Activated CD4-positive, alpha-beta memory T cell treated with anti-CD3 and anti-CD28 coated beads, Interleukin-2, amount 10 ng/mL, durations not matched to agents 7 days and 5 days (primary cell): ENCODE measurements around the gene HMGN2. TPM values are rescaled to one million over a fixed set of nuclear protein-coding genes. Genes with fewer than 3 reads are reported as not detected.

ENCODE experiments used
- CTCF ChIA-PET: fragments of 350-600 bp; sonication (Branson Sonifier 250); formaldehyde crosslinking; loops from one replicate; lab custom pipeline; 2021; ENCODE audit warnings: antibody characterized with exemption, inconsistent platforms; lab: Charles Lee
- POLR2A ChIA-PET: fragments of 350-600 bp; sonication (Branson Sonifier 250); formaldehyde crosslinking; loops from one replicate; lab custom pipeline; 2021; ENCODE audit warnings: antibody characterized with exemption; lab: Charles Lee
- DNase-seq: peaks from one replicate; pipeline ENCODE4 v3.0.0-alpha.2; 2020
- H3K27ac Mint-ChIP-seq: one replicate; pipeline ENCODE4 v1.8.0; 2021; ENCODE audit warnings: mild to moderate bottlenecking, mixed read lengths
- H3K27me3 Mint-ChIP-seq: one replicate; pipeline ENCODE4 v1.8.0; 2021; ENCODE audit warnings: mixed read lengths
- H3K36me3 Mint-ChIP-seq: one replicate; pipeline ENCODE4 v1.8.0; 2021; ENCODE audit warnings: low read depth, mixed read lengths
- H3K4me1 Mint-ChIP-seq: one replicate; pipeline ENCODE4 v1.8.0; 2021; ENCODE audit warnings: mixed read lengths
- H3K4me3 Mint-ChIP-seq: one replicate; pipeline ENCODE4 v1.8.0; 2021; ENCODE audit warnings: mild to moderate bottlenecking, mixed read lengths
- H3K9me3 Mint-ChIP-seq: one replicate; pipeline ENCODE4 v1.8.0; 2021; ENCODE audit warnings: mixed read lengths
- total RNA-seq, 2 experiments: library from RNA; stranded (reverse); gene quantifications; one replicate each; pipeline ENCODE4 v1.2.3, GENCODE V29; 2021

HMGN2 gene
- total RNA-seq, 2 experiments from 2014 or later, result 853 to 877 TPM

DNA sequence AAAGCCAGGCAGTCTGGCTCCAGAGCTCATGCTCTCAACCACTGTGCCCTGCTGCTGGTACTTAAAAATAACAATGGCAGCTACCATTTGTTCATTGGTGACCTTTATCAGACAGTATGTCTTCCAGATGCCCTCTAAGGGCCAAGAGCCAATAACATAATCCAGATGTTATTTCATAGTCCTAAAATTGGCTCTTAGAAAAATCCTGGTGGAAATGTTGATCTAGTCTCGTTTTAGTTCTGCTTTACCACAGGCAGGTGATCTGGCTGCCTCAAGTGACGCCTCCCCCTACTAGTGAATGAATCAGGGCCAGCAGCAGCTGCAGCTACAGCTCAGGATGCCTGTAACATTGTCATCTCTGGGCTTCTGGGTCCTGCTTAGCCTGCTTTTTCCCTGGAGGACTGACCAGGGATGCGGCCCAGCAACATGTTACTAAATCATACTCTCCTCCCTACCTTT lies 12.6 kb upstream of the HMGN2 start:
- CTCF ChIA-PET, result interaction anchor here (1.4 to 2.0 kb wide), 2 partner anchors 10 kb away, joined by 3 to 10 read pairs; no protein-coding TSS in a partner anchor
- no peak overlapping the region for H3K27ac Mint-ChIP-seq
- H3K4me3 Mint-ChIP-seq, result no peak overlapping the region
- H3K9me3 Mint-ChIP-seq, result no peaks in the 10 kb centered on the region
- POLR2A ChIA-PET, result interaction anchor here (2.3 kb wide), 1 partner anchor 13 kb away, joined by 12 read pairs; the partner anchor contains the start of gene HMGN2
- H3K27me3 Mint-ChIP-seq, result no peaks in the 10 kb centered on the region
- no peak for DNase-seq
- H3K36me3 Mint-ChIP-seq, result peaks cover 49% of the 10 kb centered on the region
- no peaks in the 10 kb centered on the region for H3K4me1 Mint-ChIP-seq

DNA sequence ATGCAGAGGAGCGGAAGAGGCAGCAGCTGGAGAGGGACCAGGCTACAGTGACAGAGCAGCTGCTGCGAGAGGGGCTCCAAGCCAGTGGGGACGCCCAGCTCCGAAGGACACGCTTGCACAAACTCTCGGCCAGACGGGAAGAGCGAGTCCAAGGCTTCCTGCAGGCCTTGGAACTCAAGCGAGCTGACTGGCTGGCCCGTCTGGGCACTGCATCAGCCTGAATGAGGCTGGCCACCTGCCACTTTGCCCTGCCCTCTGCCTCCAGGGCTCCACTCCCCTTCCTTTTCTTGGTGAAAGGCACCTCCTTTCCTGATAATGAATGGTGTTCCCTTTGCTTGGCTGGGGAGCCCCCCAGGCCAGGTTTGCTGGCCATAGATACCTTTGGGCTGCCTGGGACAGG lies 3.3 kb upstream of the HMGN2 start:
- no peak overlapping the region for H3K27ac Mint-ChIP-seq
- peaks cover 57% of the 10 kb centered on the region for H3K36me3 Mint-ChIP-seq
- POLR2A ChIA-PET, result interaction anchor here (4.7 kb wide), 1 partner anchor 36 kb away, joined by 50 read pairs; the partner anchor contains the start of gene DHDDS

GRCh38 chr1:26469558-26469957 lies 2.7 kb upstream of the HMGN2 start:
- DNase-seq, result no peak
- Mint-ChIP-seq H3K27ac (no peak overlapping the region), H3K27me3 (no peaks in the 10 kb centered on the region), H3K4me1 (peaks cover 39% of the 10 kb centered on the region), H3K9me3 (no peaks in the 10 kb centered on the region), H3K36me3 (peaks cover 59% of the 10 kb centered on the region), H3K4me3 (no peak overlapping the region)
- POLR2A ChIA-PET, result interaction anchor here (3.0 to 4.7 kb wide), 2 partner anchors 37 to 223 kb away, joined by 14 to 50 read pairs; partner anchors contain the start of gene DHDDS
- CTCF ChIA-PET, result interaction anchor here (0.6 to 3.4 kb wide), 10 partner anchors 11 to 771 kb away, joined by 3 to 30 read pairs (median 6); partner anchors contain the start of gene DHDDS

More for the DNA sequence above, 3.3 kb upstream of the HMGN2 start:
- H3K4me1 Mint-ChIP-seq, result peaks cover 32% of the 10 kb centered on the region
- H3K9me3 Mint-ChIP-seq, result no peaks in the 10 kb centered on the region
- no peaks in the 10 kb centered on the region for H3K27me3 Mint-ChIP-seq
- CTCF ChIA-PET, result interaction anchor here (1.5 to 2.2 kb wide), 4 partner anchors 10 to 52 kb away, joined by 5 to 10 read pairs (median 8); no protein-coding TSS in a partner anchor
- no peak for DNase-seq
- no peak overlapping the region for H3K4me3 Mint-ChIP-seq

DNA sequence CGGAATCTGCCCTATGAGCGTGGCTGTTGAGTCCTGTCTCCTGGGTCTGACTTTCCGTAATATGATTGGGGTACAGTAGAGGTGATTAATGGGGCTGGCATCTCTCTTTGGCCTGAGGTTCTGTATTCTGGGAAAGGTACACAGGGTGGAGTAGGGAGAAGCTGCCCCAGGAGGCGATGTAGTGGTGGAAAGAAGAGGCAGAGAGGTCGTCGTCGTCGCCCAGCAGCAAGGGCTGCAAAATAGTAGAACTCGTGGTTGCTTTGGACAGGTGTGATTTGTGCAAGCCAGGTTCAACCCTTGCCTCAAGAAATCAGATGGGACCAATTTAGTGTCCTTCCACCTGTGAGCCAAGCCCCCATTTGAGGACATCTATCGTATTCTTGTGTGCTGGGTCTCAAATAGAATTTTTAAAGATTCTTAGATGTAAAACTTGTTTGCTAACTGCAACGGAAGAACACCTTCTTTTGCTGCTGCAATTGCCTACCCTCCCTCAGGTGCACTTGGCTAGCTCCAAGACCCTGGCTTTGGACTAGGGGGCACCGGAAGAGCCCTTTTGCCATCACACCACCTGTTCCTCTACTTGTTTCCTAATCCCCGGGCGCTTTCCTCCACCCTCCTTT lies 1.3 kb upstream of the HMGN2 start:
- H3K36me3 Mint-ChIP-seq, result peaks cover 59% of the 10 kb centered on the region
- peak overlapping the region; percentile 95 for H3K4me3 Mint-ChIP-seq
- CTCF ChIA-PET, result interaction anchor here (0.7 to 3.4 kb wide), 14 partner anchors 9 to 1369 kb away, joined by 3 to 30 read pairs (median 4); partner anchors contain the start of gene DHDDS

DNA sequence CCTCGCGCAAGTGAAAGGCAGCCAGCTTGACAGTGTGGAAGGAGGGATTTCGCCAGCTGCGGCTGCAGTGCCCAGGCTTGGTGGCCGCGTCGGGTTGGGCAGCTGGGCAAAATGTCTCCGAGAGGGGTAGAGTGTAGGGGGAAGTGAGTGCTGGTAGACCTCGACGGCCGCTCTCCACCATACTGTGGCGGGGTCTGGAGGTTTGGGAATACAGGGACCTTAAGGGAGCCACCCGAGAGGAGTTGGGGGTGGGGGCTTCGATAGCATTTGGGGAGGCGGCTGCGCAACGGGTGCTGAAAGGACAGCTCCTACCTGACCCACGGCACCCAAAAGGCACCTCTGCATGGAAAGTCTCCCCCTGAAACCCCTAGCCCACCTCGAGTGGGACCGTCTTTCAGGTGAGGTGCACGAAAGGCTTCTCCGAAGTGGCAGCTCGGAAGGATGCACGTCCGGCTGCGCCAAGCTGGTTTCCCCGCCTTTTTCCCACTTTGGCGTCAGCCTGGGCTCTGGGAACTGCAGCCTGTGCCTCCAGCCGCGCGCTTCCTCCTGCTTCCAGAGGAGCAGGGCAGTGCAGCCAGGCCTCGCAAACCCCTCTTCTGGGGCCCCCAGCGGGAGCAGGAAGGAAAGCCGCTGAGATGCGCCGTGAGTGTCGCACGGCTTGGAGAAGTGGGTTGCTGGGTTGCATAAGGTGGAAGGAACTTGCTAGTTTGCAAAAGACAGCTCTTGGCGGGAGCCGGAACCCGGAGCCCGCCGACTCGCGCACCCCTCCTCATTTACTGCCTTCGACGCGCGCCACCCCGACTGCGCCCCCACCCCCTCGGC lies 531 bp upstream of the HMGN2 start:
- ChIA-PET CTCF (interaction anchor here (1.0 to 3.4 kb wide), 5 partner anchors 29 to 362 kb away, joined by 3 to 30 read pairs (median 7); partner anchors contain the start of gene DHDDS), POLR2A (interaction anchor here (0.7 to 4.7 kb wide), 51 partner anchors 8 to 429 kb away, joined by 3 to 51 read pairs (median 4); partner anchors contain the start of genes ARID1A, CEP85, DHDDS and GPATCH3)
- H3K9me3 Mint-ChIP-seq, result no peaks in the 10 kb centered on the region
- H3K36me3 Mint-ChIP-seq, result peaks cover 61% of the 10 kb centered on the region
- H3K4me1 Mint-ChIP-seq, result peaks cover 52% of the 10 kb centered on the region
- H3K4me3 Mint-ChIP-seq, result peak overlapping the region; percentile 95
- H3K27ac Mint-ChIP-seq, result peak overlapping the region; percentile 97
- DNase-seq, result peak; percentile 55
- H3K27me3 Mint-ChIP-seq, result no peaks in the 10 kb centered on the region

More for the DNA sequence above, 1.3 kb upstream of the HMGN2 start:
- Mint-ChIP-seq H3K4me1 (peaks cover 46% of the 10 kb centered on the region), H3K27ac (peak overlapping the region; percentile 97), H3K9me3 (no peaks in the 10 kb centered on the region), H3K27me3 (no peaks in the 10 kb centered on the region)
- no peak for DNase-seq
- POLR2A ChIA-PET, result interaction anchor here (0.7 to 4.7 kb wide), 39 partner anchors 9 to 430 kb away, joined by 3 to 51 read pairs (median 4); partner anchors contain the start of genes ARID1A, CEP85, DHDDS and GPATCH3

DNA sequence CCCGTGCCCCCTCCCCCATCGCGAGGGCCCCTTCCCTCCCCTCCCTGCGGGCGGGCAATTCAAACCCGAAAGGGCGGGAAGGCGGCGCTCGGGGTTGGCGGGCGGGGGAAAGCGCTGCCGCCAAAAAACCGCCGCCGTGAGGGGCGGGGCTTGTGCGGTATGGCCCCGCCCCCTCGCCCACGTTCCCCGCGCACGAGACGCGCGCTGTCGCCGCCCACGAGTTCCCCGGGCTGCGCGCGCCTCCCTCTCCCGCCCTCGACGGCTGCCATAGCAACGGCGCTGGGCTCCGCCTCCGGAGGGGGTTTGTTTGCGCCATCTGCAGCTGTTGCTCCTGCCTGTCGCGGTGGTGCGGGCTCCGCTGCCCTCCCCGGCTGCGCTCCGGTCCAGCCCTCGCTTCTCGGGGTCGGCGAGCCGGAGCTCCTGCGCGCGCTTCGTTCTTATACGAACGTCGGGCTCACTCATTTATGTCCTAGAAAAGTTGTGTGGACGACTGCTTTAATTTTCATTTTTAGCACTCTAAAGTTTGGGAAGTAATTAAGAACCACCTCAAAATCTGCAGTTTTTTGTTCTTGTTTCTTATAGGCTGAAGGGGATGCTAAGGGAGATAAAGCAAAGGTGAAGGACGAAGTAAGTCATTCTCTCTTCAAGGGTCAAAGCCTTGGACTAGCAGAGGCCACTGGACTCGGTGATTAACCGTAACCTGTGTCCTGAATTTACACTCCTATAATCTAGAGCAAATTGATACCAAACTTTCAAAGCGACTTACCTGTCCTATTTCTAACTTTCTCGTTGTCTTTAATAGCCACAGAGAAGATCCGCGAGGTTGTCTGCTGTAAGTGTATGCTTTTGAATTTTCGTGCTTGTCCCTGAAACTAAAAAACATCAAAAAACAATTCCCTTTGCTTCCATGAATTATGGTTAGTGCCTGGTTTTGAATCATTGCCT lies 933 bp downstream of the HMGN2 start:
- Mint-ChIP-seq H3K27me3 (no peaks in the 10 kb centered on the region), H3K27ac (peak overlapping the region; percentile 66), H3K4me1 (peaks cover 52% of the 10 kb centered on the region), H3K36me3 (peaks cover 59% of the 10 kb centered on the region), H3K4me3 (peak overlapping the region; percentile 90), H3K9me3 (no peaks in the 10 kb centered on the region)
- CTCF ChIA-PET, result interaction anchor here (2.5 kb wide), 1 partner anchor 27 kb away, joined by 10 read pairs; no protein-coding TSS in a partner anchor
- POLR2A ChIA-PET, result interaction anchor here (0.7 to 4.7 kb wide), 22 partner anchors 9 to 426 kb away, joined by 3 to 51 read pairs (median 6); partner anchors contain the start of genes ARID1A, DHDDS, GPN2 and PIGV
- DNase-seq, result peak; percentile 97

DNA sequence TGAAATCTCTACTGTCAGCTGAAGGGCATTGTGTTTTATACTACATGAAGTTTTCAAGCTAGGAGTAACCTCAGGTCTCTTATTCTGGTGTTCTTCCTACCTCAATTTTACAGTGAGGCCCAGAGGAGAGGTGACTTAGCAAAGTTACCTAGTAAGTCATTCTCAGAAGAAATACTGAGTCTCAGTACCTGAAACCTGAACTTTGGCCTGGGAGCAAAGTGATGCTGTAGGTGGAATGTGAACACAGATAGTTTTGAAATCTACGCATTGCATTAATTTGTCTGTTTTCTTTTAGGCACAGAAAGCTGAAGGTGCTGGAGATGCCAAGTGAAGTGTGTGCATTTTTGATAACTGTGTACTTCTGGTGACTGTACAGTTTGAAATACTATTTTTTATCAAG lies 2.6 kb downstream of the HMGN2 start:
- DNase-seq, result no peak
- peak overlapping the region; percentile 90 for H3K4me3 Mint-ChIP-seq
- no peaks in the 10 kb centered on the region for H3K27me3 Mint-ChIP-seq
- peaks cover 46% of the 10 kb centered on the region for H3K4me1 Mint-ChIP-seq
- ChIA-PET CTCF (interaction anchor here (1.7 kb wide), 1 partner anchor 359 kb away, joined by 3 read pairs; no protein-coding TSS in a partner anchor), POLR2A (interaction anchor here (1.1 to 2.2 kb wide), 3 partner anchors 10 to 26 kb away, joined by 3 to 13 read pairs (median 5); no protein-coding TSS in a partner anchor)
- H3K9me3 Mint-ChIP-seq, result no peaks in the 10 kb centered on the region
- peaks cover 57% of the 10 kb centered on the region for H3K36me3 Mint-ChIP-seq
- H3K27ac Mint-ChIP-seq, result no peak overlapping the region

DNA sequence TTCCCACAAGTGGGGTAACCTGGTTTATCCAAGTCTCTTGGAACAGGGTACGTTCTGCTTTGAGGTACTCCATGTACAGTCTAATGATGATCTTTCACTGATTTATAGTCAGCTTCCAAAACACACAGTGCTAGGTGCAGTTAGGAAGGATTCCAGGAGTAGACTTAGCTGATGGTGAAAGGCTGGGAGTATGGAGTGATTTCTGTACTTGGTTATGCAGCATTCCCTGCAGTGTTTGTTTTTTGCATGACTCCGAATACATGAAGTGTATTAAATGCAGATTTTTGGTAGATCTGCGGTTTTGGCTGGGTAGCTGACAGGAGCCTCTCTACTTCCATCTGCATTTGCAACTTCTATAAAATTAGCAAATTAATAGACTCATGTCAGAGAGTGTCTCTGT lies 3.7 kb downstream of the HMGN2 start:
- CTCF ChIA-PET, result interaction anchor here (1.1 kb wide), 1 partner anchor 24 kb away, joined by 3 read pairs; no protein-coding TSS in a partner anchor
- H3K9me3 Mint-ChIP-seq, result no peaks in the 10 kb centered on the region
- H3K27me3 Mint-ChIP-seq, result no peaks in the 10 kb centered on the region
- peaks cover 35% of the 10 kb centered on the region for H3K4me1 Mint-ChIP-seq
- H3K4me3 Mint-ChIP-seq, result no peak overlapping the region
- H3K36me3 Mint-ChIP-seq, result peaks cover 52% of the 10 kb centered on the region
- POLR2A ChIA-PET, result interaction anchor here (1.0 to 2.2 kb wide), 4 partner anchors 15 to 445 kb away, joined by 3 to 13 read pairs (median 3); partner anchors contain the start of genes GPATCH3 and NUDC
- H3K27ac Mint-ChIP-seq, result no peak overlapping the region
- no peak for DNase-seq

DNA sequence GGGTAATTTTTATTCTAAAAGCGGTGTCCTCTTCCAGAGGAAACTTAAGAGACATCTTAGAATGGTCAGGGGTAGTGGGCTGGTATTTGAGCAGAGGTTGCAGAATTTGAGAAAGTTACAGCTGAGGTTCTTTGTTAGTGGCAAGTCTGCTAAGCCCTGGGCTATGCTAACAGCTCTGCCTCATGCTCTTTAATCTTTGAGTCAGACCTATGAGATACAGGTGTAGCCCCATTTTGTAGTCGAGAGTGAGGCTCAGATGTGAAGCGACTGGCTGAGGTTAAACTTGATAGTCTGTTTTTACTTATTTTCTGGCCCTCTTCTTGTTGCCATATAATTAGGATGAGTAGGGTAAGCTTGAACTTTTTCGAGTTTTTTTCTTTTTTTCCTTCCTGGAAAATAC lies 4.7 kb downstream of the HMGN2 start:
- H3K9me3 Mint-ChIP-seq, result no peaks in the 10 kb centered on the region
- H3K27ac Mint-ChIP-seq, result no peak overlapping the region
- H3K27me3 Mint-ChIP-seq, result no peaks in the 10 kb centered on the region
- peaks cover 55% of the 10 kb centered on the region for H3K36me3 Mint-ChIP-seq
- ChIA-PET CTCF (interaction anchor here (1.1 kb wide), 1 partner anchor 23 kb away, joined by 3 read pairs; no protein-coding TSS in a partner anchor), POLR2A (interaction anchor here (0.7 to 1.1 kb wide), 3 partner anchors 9 to 444 kb away, joined by 3 to 4 read pairs (median 3); partner anchors contain the start of gene NUDC)
- H3K4me3 Mint-ChIP-seq, result no peak overlapping the region
- DNase-seq, result no peak
- H3K4me1 Mint-ChIP-seq, result peaks cover 28% of the 10 kb centered on the region

GRCh38 chr1:26477446-26478152 lies 5.4 kb downstream of the HMGN2 start:
- H3K4me3 Mint-ChIP-seq, result no peak overlapping the region
- no peaks in the 10 kb centered on the region for H3K9me3 Mint-ChIP-seq
- POLR2A ChIA-PET, result interaction anchor here (0.7 to 0.9 kb wide), 2 partner anchors 9 to 33 kb away, joined by 3 to 4 read pairs; no protein-coding TSS in a partner anchor
- peaks cover 28% of the 10 kb centered on the region for H3K4me1 Mint-ChIP-seq
- DNase-seq, result no peak
- H3K27me3 Mint-ChIP-seq, result no peaks in the 10 kb centered on the region
- H3K36me3 Mint-ChIP-seq, result peaks cover 55% of the 10 kb centered on the region
- no peak overlapping the region for H3K27ac Mint-ChIP-seq
- CTCF ChIA-PET, result no interaction called here
